ENCODE results near the gene CSNK2A2. TPM values are rescaled to one million over a fixed set of nuclear protein-coding genes. Genes with fewer than 3 reads are reported as not detected.

The CSNK2A2 gene
- total RNA-seq, 2 experiments from 2014 or later, result 49.0 to 51.0 TPM

GRCh38 chr16:58158725-58159124 lies 39.2 kb downstream of the CSNK2A2 start:
- no peaks in the 10 kb centered on the region for H3K4me1 Mint-ChIP-seq (ENCODE audit: low read depth)

GRCh38 chr16:58157951-58158540 lies 39.9 kb downstream of the CSNK2A2 start:
- H3K4me3 Mint-ChIP-seq, result no peak overlapping the region
- intact Hi-C loops (cut with DNase I, micrococcal nuclease), result no loop called here
- Histone ChIP-seq H3K4me3 (ENCODE audit: low read length) (no peak overlapping the region), H3K27ac (ENCODE audit: low read depth in 1 of 2, low read length in 2 of 2) (no peak overlapping the region), H3K9me3 (ENCODE audit: control insufficient read depth in 1 of 2, insufficient read depth in 1 of 2, low read length in 2 of 2) (no peaks in the 10 kb centered on the region), H3K27me3 (ENCODE audit: control insufficient read depth in 1 of 2, insufficient read depth in 2 of 2, low read length in 2 of 2) (no peaks in the 10 kb centered on the region), H3K36me3 (ENCODE audit: insufficient read depth, low read length) (peaks cover 23% of the 10 kb centered on the region), H3K4me1 (ENCODE audit: insufficient read depth, low read length) (no peaks in the 10 kb centered on the region)
- ChIA-PET CTCF (no interaction called here), POLR2A (no interaction called here)
- H3K4me1 Mint-ChIP-seq (ENCODE audit: low read depth), result no peaks in the 10 kb centered on the region
- DNase-seq (no peak), ATAC-seq (ENCODE audit: poor library complexity) (no peak)
- no peak overlapping the region for H3K27ac Mint-ChIP-seq
- no peaks in the 10 kb centered on the region for H3K27me3 Mint-ChIP-seq
- H3K9me3 Mint-ChIP-seq, result no peaks in the 10 kb centered on the region
- peaks cover 44% of the 10 kb centered on the region for H3K36me3 Mint-ChIP-seq (ENCODE audit: low read depth)
- TF ChIP-seq CTCF (IDR thresholded peaks at IDR 0.05), result no peak

More at GRCh38 chr16:58158725-58159124, 39.2 kb downstream of the CSNK2A2 start:
- no peak overlapping the region for H3K4me3 Mint-ChIP-seq
- Histone ChIP-seq H3K4me3 (ENCODE audit: low read length) (no peak overlapping the region), H3K27ac (ENCODE audit: low read depth in 1 of 2, low read length in 2 of 2) (no peak overlapping the region), H3K9me3 (ENCODE audit: control insufficient read depth in 1 of 2, insufficient read depth in 1 of 2, low read length in 2 of 2) (no peaks in the 10 kb centered on the region), H3K4me1 (ENCODE audit: insufficient read depth, low read length) (no peaks in the 10 kb centered on the region), H3K27me3 (ENCODE audit: control insufficient read depth in 1 of 2, insufficient read depth in 2 of 2, low read length in 2 of 2) (no peaks in the 10 kb centered on the region), H3K36me3 (ENCODE audit: insufficient read depth, low read length) (peaks cover 30% of the 10 kb centered on the region)
- no peak overlapping the region for H3K27ac Mint-ChIP-seq
- no peaks in the 10 kb centered on the region for H3K9me3 Mint-ChIP-seq
- ChIA-PET CTCF (no interaction called here), POLR2A (no interaction called here)
- DNase-seq (no peak), ATAC-seq (ENCODE audit: poor library complexity) (no peak)
- H3K27me3 Mint-ChIP-seq, result no peaks in the 10 kb centered on the region
- intact Hi-C loops (cut with DNase I, micrococcal nuclease), result no loop called here
- TF ChIP-seq CTCF (IDR thresholded peaks at IDR 0.05), result no peak
- peaks cover 51% of the 10 kb centered on the region for H3K36me3 Mint-ChIP-seq (ENCODE audit: low read depth)

GRCh38 chr16:58157239-58157638 lies 40.7 kb downstream of the CSNK2A2 start:
- no peaks in the 10 kb centered on the region for H3K9me3 Mint-ChIP-seq
- Histone ChIP-seq H3K36me3 (ENCODE audit: insufficient read depth, low read length) (peaks cover 17% of the 10 kb centered on the region), H3K27ac (ENCODE audit: low read depth in 1 of 2, low read length in 2 of 2) (no peak overlapping the region), H3K9me3 (ENCODE audit: control insufficient read depth in 1 of 2, insufficient read depth in 1 of 2, low read length in 2 of 2) (no peaks in the 10 kb centered on the region), H3K4me3 (ENCODE audit: low read length) (no peak overlapping the region), H3K27me3 (ENCODE audit: control insufficient read depth in 1 of 2, insufficient read depth in 2 of 2, low read length in 2 of 2) (no peaks in the 10 kb centered on the region), H3K4me1 (ENCODE audit: insufficient read depth, low read length) (no peaks in the 10 kb centered on the region)
- no peak for DNase-seq
- intact Hi-C loops (cut with DNase I, micrococcal nuclease), result no loop called here
- H3K27me3 Mint-ChIP-seq, result no peaks in the 10 kb centered on the region
- H3K4me3 Mint-ChIP-seq, result no peak overlapping the region
- no peak for ATAC-seq (ENCODE audit: poor library complexity)
- TF ChIP-seq CTCF (IDR thresholded peaks at IDR 0.05), result no peak
- peaks cover 38% of the 10 kb centered on the region for H3K36me3 Mint-ChIP-seq (ENCODE audit: low read depth)
- no peaks in the 10 kb centered on the region for H3K4me1 Mint-ChIP-seq (ENCODE audit: low read depth)
- H3K27ac Mint-ChIP-seq, result no peak overlapping the region
- POLR2A ChIA-PET, result no interaction called here
- CTCF ChIA-PET, result no interaction called here
